ENCODE results near the gene DALRD3. TPM values are rescaled to one million over a fixed set of nuclear protein-coding genes. Genes with fewer than 3 reads are reported as not detected.

Gene DALRD3
- polyA plus RNA-seq, 4 donors: 22.0 to 31.4 (median 23.2) TPM

- H3K27ac ChIP-seq (ENCODE audit: low read depth in 1 of 3, low read length in 2 of 3): no peak overlapping the region
- peaks cover 0 to 8% (median 4%) of the 10 kb centered on the region in 3 donors for H3K4me1 ChIP-seq (ENCODE audit: control insufficient read depth in 3 of 3, insufficient read depth in 2 of 3, low read depth in 1 of 3, low read length in 2 of 3)
- H3K36me3 ChIP-seq (ENCODE audit: control insufficient read depth in 3 of 3, insufficient read depth in 2 of 3, low read depth in 1 of 3, low read length in 3 of 3): peaks cover 16 to 65% (median 17%) of the 10 kb centered on the region in 3 donors
- DNase-seq (peak in 1 of 2 donors; percentile 35), FAIRE-seq (no peak)
- H3K27me3 ChIP-seq (ENCODE audit: control insufficient read depth in 3 of 3, insufficient read depth in 3 of 3, low read length in 3 of 3): no peaks in the 10 kb centered on the region
- H3K9me3 ChIP-seq (ENCODE audit: control insufficient read depth in 2 of 2, insufficient read depth in 1 of 2, low read depth in 1 of 2, low read length in 1 of 2): no peaks in the 10 kb centered on the region
- no peak overlapping the region for H3K4me3 ChIP-seq (ENCODE audit: low read depth in 1 of 3, low read length in 3 of 3)
Observed at GRCh38 chr3:48984663-48985062, 33.7 kb downstream of the DALRD3 start.

GRCh38 chr3:48983096-48983495 is 35.3 kb downstream of the DALRD3 start:
- DNase-seq (no peak), FAIRE-seq (no peak)
- Histone ChIP-seq H3K9me3 (ENCODE audit: control insufficient read depth in 2 of 2, insufficient read depth in 1 of 2, low read depth in 1 of 2, low read length in 1 of 2) (no peaks in the 10 kb centered on the region), H3K27ac (ENCODE audit: low read depth in 1 of 3, low read length in 2 of 3) (no peak overlapping the region), H3K27me3 (ENCODE audit: control insufficient read depth in 3 of 3, insufficient read depth in 3 of 3, low read length in 3 of 3) (no peaks in the 10 kb centered on the region), H3K4me3 (ENCODE audit: low read depth in 1 of 3, low read length in 3 of 3) (no peak overlapping the region), H3K4me1 (ENCODE audit: control insufficient read depth in 3 of 3, insufficient read depth in 2 of 3, low read depth in 1 of 3, low read length in 2 of 3) (no peaks in the 10 kb centered on the region), H3K36me3 (ENCODE audit: control insufficient read depth in 3 of 3, insufficient read depth in 2 of 3, low read depth in 1 of 3, low read length in 3 of 3) (peaks cover 22 to 75% (median 23%) of the 10 kb centered on the region in 3 donors)
- 95 to 100% (median 98%) methylated on average over 4 of the region's 4 CpGs for WGBS, 3 donors

- 81 to 90% (median 81%) methylated on average over 5 of the region's 5 CpGs for WGBS, 3 donors
- Histone ChIP-seq H3K36me3 (ENCODE audit: control insufficient read depth in 3 of 3, insufficient read depth in 2 of 3, low read depth in 1 of 3, low read length in 3 of 3) (peaks cover 22 to 75% (median 23%) of the 10 kb centered on the region in 3 donors), H3K4me1 (ENCODE audit: control insufficient read depth in 3 of 3, insufficient read depth in 2 of 3, low read depth in 1 of 3, low read length in 2 of 3) (no peaks in the 10 kb centered on the region), H3K4me3 (ENCODE audit: low read depth in 1 of 3, low read length in 3 of 3) (no peak overlapping the region), H3K27me3 (ENCODE audit: control insufficient read depth in 3 of 3, insufficient read depth in 3 of 3, low read length in 3 of 3) (no peaks in the 10 kb centered on the region), H3K27ac (ENCODE audit: low read depth in 1 of 3, low read length in 2 of 3) (no peak overlapping the region), H3K9me3 (ENCODE audit: control insufficient read depth in 2 of 2, insufficient read depth in 1 of 2, low read depth in 1 of 2, low read length in 1 of 2) (no peaks in the 10 kb centered on the region)
- no peak for FAIRE-seq
- DNase-seq: no peak
Observed at GRCh38 chr3:48982686-48983085, 35.7 kb downstream of the DALRD3 start.

- Histone ChIP-seq H3K36me3 (ENCODE audit: control insufficient read depth in 3 of 3, insufficient read depth in 2 of 3, low read depth in 1 of 3, low read length in 3 of 3) (peaks cover 22 to 80% (median 23%) of the 10 kb centered on the region in 3 donors), H3K27me3 (ENCODE audit: control insufficient read depth in 3 of 3, insufficient read depth in 3 of 3, low read length in 3 of 3) (no peaks in the 10 kb centered on the region), H3K9me3 (ENCODE audit: control insufficient read depth in 2 of 2, insufficient read depth in 1 of 2, low read depth in 1 of 2, low read length in 1 of 2) (no peaks in the 10 kb centered on the region), H3K4me1 (ENCODE audit: control insufficient read depth in 3 of 3, insufficient read depth in 2 of 3, low read depth in 1 of 3, low read length in 2 of 3) (no peaks in the 10 kb centered on the region), H3K4me3 (ENCODE audit: low read depth in 1 of 3, low read length in 3 of 3) (no peak overlapping the region), H3K27ac (ENCODE audit: low read depth in 1 of 3, low read length in 2 of 3) (no peak overlapping the region)
- DNase-seq (no peak), FAIRE-seq (no peak)
Observed at GRCh38 chr3:48982016-48982415, 36.4 kb downstream of the DALRD3 start.

- FAIRE-seq: no peak
- Histone ChIP-seq H3K9me3 (ENCODE audit: control insufficient read depth in 2 of 2, insufficient read depth in 1 of 2, low read depth in 1 of 2, low read length in 1 of 2) (no peaks in the 10 kb centered on the region), H3K36me3 (ENCODE audit: control insufficient read depth in 3 of 3, insufficient read depth in 2 of 3, low read depth in 1 of 3, low read length in 3 of 3) (peaks cover 28 to 80% (median 32%) of the 10 kb centered on the region in 3 donors), H3K4me3 (ENCODE audit: low read depth in 1 of 3, low read length in 3 of 3) (no peak overlapping the region), H3K27ac (ENCODE audit: low read depth in 1 of 3, low read length in 2 of 3) (no peak overlapping the region), H3K27me3 (ENCODE audit: control insufficient read depth in 3 of 3, insufficient read depth in 3 of 3, low read length in 3 of 3) (no peaks in the 10 kb centered on the region), H3K4me1 (ENCODE audit: control insufficient read depth in 3 of 3, insufficient read depth in 2 of 3, low read depth in 1 of 3, low read length in 2 of 3) (no peaks in the 10 kb centered on the region)
- DNase-seq: no peak
- 91 to 96% (median 95%) methylated on average over 4 of the region's 4 CpGs for WGBS, 3 donors
Observed at GRCh38 chr3:48980295-48980694, 38.1 kb downstream of the DALRD3 start.

- Histone ChIP-seq H3K27me3 (ENCODE audit: control insufficient read depth in 3 of 3, insufficient read depth in 3 of 3, low read length in 3 of 3) (no peaks in the 10 kb centered on the region), H3K36me3 (ENCODE audit: control insufficient read depth in 3 of 3, insufficient read depth in 2 of 3, low read depth in 1 of 3, low read length in 3 of 3) (peaks cover 31 to 78% (median 32%) of the 10 kb centered on the region in 3 donors), H3K27ac (ENCODE audit: low read depth in 1 of 3, low read length in 2 of 3) (no peak overlapping the region), H3K9me3 (ENCODE audit: control insufficient read depth in 2 of 2, insufficient read depth in 1 of 2, low read depth in 1 of 2, low read length in 1 of 2) (no peaks in the 10 kb centered on the region), H3K4me1 (ENCODE audit: control insufficient read depth in 3 of 3, insufficient read depth in 2 of 3, low read depth in 1 of 3, low read length in 2 of 3) (no peaks in the 10 kb centered on the region), H3K4me3 (ENCODE audit: low read depth in 1 of 3, low read length in 3 of 3) (no peak overlapping the region)
- DNase-seq (no peak), FAIRE-seq (no peak)
- WGBS, 3 donors: 96 to 98% (median 97%) methylated on average over 3 of the region's 3 CpGs
Observed at GRCh38 chr3:48979451-48979850, 38.9 kb downstream of the DALRD3 start.

- H3K36me3 ChIP-seq (ENCODE audit: control insufficient read depth in 3 of 3, insufficient read depth in 2 of 3, low read depth in 1 of 3, low read length in 3 of 3): peaks cover 32 to 82% (median 32%) of the 10 kb centered on the region in 3 donors
- no peak overlapping the region for H3K27ac ChIP-seq (ENCODE audit: low read depth in 1 of 3, low read length in 2 of 3)
- no peak for FAIRE-seq
- DNase-seq: no peak
- WGBS, 3 donors: 91 to 94% (median 93%) methylated on average over 10 of the region's 10 CpGs
- H3K4me3 ChIP-seq (ENCODE audit: low read depth in 1 of 3, low read length in 3 of 3): no peak overlapping the region
- no peaks in the 10 kb centered on the region for H3K9me3 ChIP-seq (ENCODE audit: control insufficient read depth in 2 of 2, insufficient read depth in 1 of 2, low read depth in 1 of 2, low read length in 1 of 2)
- no peaks in the 10 kb centered on the region for H3K27me3 ChIP-seq (ENCODE audit: control insufficient read depth in 3 of 3, insufficient read depth in 3 of 3, low read length in 3 of 3)
- no peaks in the 10 kb centered on the region for H3K4me1 ChIP-seq (ENCODE audit: control insufficient read depth in 3 of 3, insufficient read depth in 2 of 3, low read depth in 1 of 3, low read length in 2 of 3)
Observed at GRCh38 chr3:48974076-48974864, 44.1 kb downstream of the DALRD3 start.

- no peak overlapping the region for H3K27ac ChIP-seq (ENCODE audit: low read depth in 1 of 3, low read length in 2 of 3)
- H3K4me1 ChIP-seq (ENCODE audit: control insufficient read depth in 3 of 3, insufficient read depth in 2 of 3, low read depth in 1 of 3, low read length in 2 of 3): no peaks in the 10 kb centered on the region
- DNase-seq (no peak), FAIRE-seq (no peak)
- H3K27me3 ChIP-seq (ENCODE audit: control insufficient read depth in 3 of 3, insufficient read depth in 3 of 3, low read length in 3 of 3): no peaks in the 10 kb centered on the region
- no peak overlapping the region for H3K4me3 ChIP-seq (ENCODE audit: low read depth in 1 of 3, low read length in 3 of 3)
- H3K9me3 ChIP-seq (ENCODE audit: control insufficient read depth in 2 of 2, insufficient read depth in 1 of 2, low read depth in 1 of 2, low read length in 1 of 2): no peaks in the 10 kb centered on the region
- H3K36me3 ChIP-seq (ENCODE audit: control insufficient read depth in 3 of 3, insufficient read depth in 2 of 3, low read depth in 1 of 3, low read length in 3 of 3): peaks cover 29 to 68% (median 30%) of the 10 kb centered on the region in 3 donors
- 93 to 99% (median 98%) methylated on average over 6 of the region's 6 CpGs for WGBS, 3 donors
Observed at GRCh38 chr3:48970586-48970985, 47.8 kb downstream of the DALRD3 start.

Data from small intestine (tissue), 7 donors.